H1 (cell line): ENCODE results near the gene CCL26. TPM values are rescaled to one million over a fixed set of nuclear protein-coding genes. Genes with fewer than 3 reads are reported as not detected.

Experiments used
- CTCF ChIA-PET: fragments of 300-600 bp; sonication (Branson Sonifier 250); formaldehyde crosslinking; loops from one replicate; lab custom pipeline; 2021; ENCODE audit not compliant: partially characterized antibody; lab: Charles Lee
- POLR2A ChIA-PET: fragments of 300-600 bp; sonication (Branson Sonifier 250); formaldehyde crosslinking; loops from one replicate; lab custom pipeline; 2021; ENCODE audit warnings: inconsistent platforms; ENCODE audit not compliant: partially characterized antibody; lab: Charles Lee
- DNase-seq, 2 experiments: peaks; one replicate each; pipeline versions ENCODE4 v3.0.0 to v3.0.0-alpha.2; 2010 to 2022; ENCODE audit warnings: low spot score in 2 of 2, low read depth in 1 of 2, mixed read lengths in 1 of 2
- FAIRE-seq: peaks from 2 replicates; lab custom pipeline; 2011; peaks lifted over from hg19 to GRCh38; lab: Jason Lieb, UNC
- H2AFZ ChIP-seq: 2 replicates; pipeline ENCODE4 v1.8.1; 2012; ENCODE audit warnings: low read length, inconsistent platforms
- H2AK5ac ChIP-seq: 2 replicates; pipeline ENCODE4 v1.6.1; 2013; ENCODE audit warnings: low read depth, low read length
- H2BK120ac ChIP-seq: replicated peaks from 2 replicates; pipeline ENCODE3; 2013; ENCODE audit warnings: low read depth, low read length, inconsistent platforms
- H2BK12ac ChIP-seq: 2 replicates; pipeline ENCODE4 v1.6.1; 2013; ENCODE audit warnings: low read depth, low read length
- H2BK15ac ChIP-seq: 2 replicates; pipeline ENCODE4 v1.6.1; 2013; ENCODE audit warnings: low read length
- H2BK20ac ChIP-seq: 2 replicates; pipeline ENCODE4 v1.6.1; 2013; ENCODE audit warnings: low read length
- H2BK5ac ChIP-seq: 2 replicates; pipeline ENCODE4 v1.6.1; 2013; ENCODE audit warnings: low read depth, low read length
- H3K14ac ChIP-seq: 2 replicates; pipeline ENCODE4 v1.6.1; 2013; ENCODE audit warnings: inconsistent platforms; ENCODE audit not compliant: insufficient read length
- H3K18ac ChIP-seq: 2 replicates; pipeline ENCODE4 v1.6.1; 2013; ENCODE audit warnings: low read length; ENCODE audit errors: extremely low read depth
- H3K23ac ChIP-seq: 2 replicates; pipeline ENCODE4 v1.6.1; 2013; ENCODE audit warnings: inconsistent platforms; ENCODE audit not compliant: insufficient read length
- H3K23me2 ChIP-seq: 2 replicates; pipeline ENCODE4 v1.6.1; 2013; ENCODE audit warnings: low read depth, low read length
- H3K27ac ChIP-seq: 2 replicates; pipeline ENCODE4 v1.6.1; 2011; ENCODE audit warnings: low read depth, low read length, inconsistent platforms
- H3K27me3 ChIP-seq, 4 experiments: replicated peaks in 1 of 4; 1 replicate in 1 of 4; 2 replicates in 3 of 4; pipeline versions ENCODE4 v1.6.1 to v1.8.1; 2011 to 2013; ENCODE audit warnings: low read length in 3 of 4, mild to moderate bottlenecking in 3 of 4, inconsistent platforms in 2 of 4, mixed read lengths in 2 of 4, moderate library complexity in 1 of 4; ENCODE audit not compliant: control insufficient read depth in 3 of 4, insufficient read depth in 3 of 4; ENCODE audit errors: extremely low read depth in 1 of 4
- H3K36me3 ChIP-seq, 4 experiments: 2 replicates each; pipeline versions ENCODE4 v1.6.1 to v1.8.1; 2011 to 2013; ENCODE audit warnings: mild to moderate bottlenecking in 4 of 4, low read length in 3 of 4, moderate library complexity in 2 of 4, control low read depth in 1 of 4, inconsistent platforms in 1 of 4; ENCODE audit not compliant: insufficient read depth in 4 of 4, control insufficient read depth in 2 of 4
- H3K4ac ChIP-seq: replicated peaks from 2 replicates; pipeline ENCODE3; 2013; ENCODE audit warnings: low read length, low read depth, mixed read lengths, inconsistent platforms; ENCODE audit not compliant: insufficient read length
- H3K4me1 ChIP-seq, 4 experiments: replicated peaks in 1 of 4; 1 replicate in 1 of 4; 2 replicates in 3 of 4; pipeline versions ENCODE4 v1.6.1 to v1.8.1; 2011 to 2013; ENCODE audit warnings: low read length in 3 of 4, inconsistent platforms in 2 of 4, mixed read lengths in 1 of 4; ENCODE audit not compliant: insufficient read depth in 4 of 4, control insufficient read depth in 3 of 4
- H3K4me2 ChIP-seq, 2 experiments: 2 replicates each; pipeline versions ENCODE4 v1.6.1 to v1.8.1; 2011 to 2013; ENCODE audit warnings: low read depth in 2 of 2, low read length in 2 of 2, control low read depth in 1 of 2, inconsistent platforms in 1 of 2, mild to moderate bottlenecking in 1 of 2; ENCODE audit not compliant: insufficient read depth in 1 of 2
- H3K4me3 ChIP-seq, 4 experiments: fragments of 200-600, 300-600 bp in 1 of 4; sonication (generic), shearing (Covaris generic), sonication (Bioruptor Twin) in 1 of 4; 2 replicates each; pipeline versions ENCODE4 v1.5.1 to v1.8.1; 2011 to 2016; ENCODE audit warnings: low read length in 4 of 4, low read depth in 3 of 4, control low read depth in 2 of 4, inconsistent platforms in 2 of 4, mild to moderate bottlenecking in 2 of 4, mixed read lengths in 1 of 4, moderate library complexity in 1 of 4; ENCODE audit not compliant: insufficient read depth in 2 of 4; ENCODE audit errors: extremely low read depth in 1 of 4
- H3K56ac ChIP-seq: replicated peaks from 2 replicates; pipeline ENCODE3; 2013; ENCODE audit warnings: low read depth, mild to moderate bottlenecking, mixed read lengths, low read length, inconsistent platforms; ENCODE audit not compliant: insufficient read length
- H3K79me1 ChIP-seq: 2 replicates; pipeline ENCODE4 v1.6.1; 2013; ENCODE audit warnings: low read depth, low read length, control low read depth
- H3K79me2 ChIP-seq, 2 experiments: 2 replicates each; pipeline versions ENCODE4 v1.6.1 to v1.8.1; 2012 to 2013; ENCODE audit warnings: low read length in 2 of 2, mild to moderate bottlenecking in 2 of 2, inconsistent platforms in 1 of 2; ENCODE audit not compliant: insufficient read depth in 2 of 2, control insufficient read depth in 1 of 2
- H3K9ac ChIP-seq, 4 experiments: replicated peaks in 1 of 4; 1 replicate in 1 of 4; 2 replicates in 3 of 4; pipeline versions ENCODE4 v1.6.1 to v1.8.1; 2011 to 2013; ENCODE audit warnings: low read depth in 3 of 4, low read length in 3 of 4, control low read depth in 2 of 4, mild to moderate bottlenecking in 2 of 4, moderate library complexity in 2 of 4, inconsistent platforms in 1 of 4; ENCODE audit errors: extremely low read depth in 1 of 4
- H3K9me3 ChIP-seq, 2 experiments: 2 replicates each; pipeline versions ENCODE4 v1.6.1 to v1.8.1; 2012 to 2013; ENCODE audit warnings: mild to moderate bottlenecking in 2 of 2, moderate library complexity in 2 of 2, control low read depth in 1 of 2, inconsistent platforms in 1 of 2, low read depth in 1 of 2, low read length in 1 of 2, mixed read lengths in 1 of 2; ENCODE audit not compliant: insufficient read depth in 2 of 2
- H4K20me1 ChIP-seq, 2 experiments: replicated peaks in 1 of 2; 2 replicates each; pipeline versions ENCODE3 to v1.8.1; 2011 to 2013; ENCODE audit warnings: inconsistent platforms in 2 of 2, low read length in 2 of 2, mild to moderate bottlenecking in 1 of 2; ENCODE audit not compliant: insufficient read depth in 2 of 2, control insufficient read depth in 1 of 2
- H4K5ac ChIP-seq: 2 replicates; pipeline ENCODE4 v1.6.1; 2013; ENCODE audit warnings: low read length, low read depth, mixed read lengths, inconsistent platforms; ENCODE audit not compliant: insufficient read length
- H4K8ac ChIP-seq: 2 replicates; pipeline ENCODE4 v1.8.0; 2013; ENCODE audit warnings: mild to moderate bottlenecking, moderate library complexity, low read length, inconsistent platforms; ENCODE audit not compliant: insufficient read depth; ENCODE audit errors: extremely low read depth
- H4K91ac ChIP-seq: replicated peaks from 2 replicates; pipeline ENCODE3; 2013; ENCODE audit warnings: low read length, mixed read lengths, inconsistent platforms; ENCODE audit not compliant: insufficient read length
- ASH2L ChIP-seq: fragments of 200-600, 300-600 bp; sonication (generic); IDR thresholded peaks from one replicate; pipeline ENCODE4 v1.7.1; 2017; ENCODE audit warnings: low read length
- EGR1 ChIP-seq: IDR thresholded peaks from 2 replicates; pipeline ENCODE4 v1.6.1; 2011; ENCODE audit warnings: low read depth, low read length, borderline replicate concordance
- KDM5A ChIP-seq: fragments of 200-600 bp; IDR thresholded peaks from 2 replicates; pipeline ENCODE4 v1.7.1; 2012; ENCODE audit warnings: mild to moderate bottlenecking, low read length, inconsistent platforms, mixed read lengths
- SAP30 ChIP-seq: fragments of 300-600 bp; sonication (generic); IDR thresholded peaks from 2 replicates; pipeline ENCODE4 v1.7.1; 2012; ENCODE audit warnings: low read length, moderate library complexity, mild to moderate bottlenecking, inconsistent platforms; ENCODE audit not compliant: insufficient read depth, insufficient replicate concordance
- SIN3A ChIP-seq, 2 experiments: IDR thresholded peaks in 1 of 2; conservative IDR thresholded peaks in 1 of 2; 2 replicates each; pipeline ENCODE4 v1.6.1; 2011 to 2012; ENCODE audit warnings: low read length in 2 of 2, improper control_type of control experiment in 1 of 2, low read depth in 1 of 2, mild to moderate bottlenecking in 1 of 2
- WGBS, 2 experiments: shearing (Covaris generic) in 1 of 2; methylation state at CpG; one replicate each; pipeline versions ENCODE4 v1.1.6 to v1.1.7; 2013 to 2015; ENCODE audit warnings: low lambda C conversion rate in 2 of 2, mixed read lengths in 2 of 2, inconsistent platforms in 1 of 2, low coverage in 1 of 2, missing lambda C conversion rate in 1 of 2; ENCODE audit not compliant: insufficient replicate concordance in 2 of 2, insufficient coverage in 1 of 2, insufficient read length in 1 of 2; ENCODE audit errors: extremely low coverage in 1 of 2, missing lambda C conversion rate in 1 of 2; 5-methylcytosine and 5-hydroxymethylcytosine counted together
- polyA plus RNA-seq, 7 experiments: library from polyadenylated mRNA; depleted of rRNA in 3 of 7; stranded (reverse) in 5 of 7; unstranded in 2 of 7; fragments of >200 nt in 5 of 7; fragments of 200-250 nt in 2 of 7; gene quantifications; 1 replicate in 5 of 7; 2 replicates in 1 of 7; 4 replicates in 1 of 7; pipeline versions ENCODE4 v1.2.1 to v1.2.3, GENCODE V29; 2011 to 2013; ENCODE audit warnings: missing spikeins in 2 of 7, mixed read lengths in 2 of 7
- total RNA-seq: library from RNA; stranded (reverse); fragmentation: NEBNext Ultra II Directional; extraction: Animal tissue kit (Norgen Biotek cat#: 25700); gene quantifications from 2 replicates; pipeline ENCODE4 v1.2.1, GENCODE V29; 2021

Gene CCL26
- total and polyA plus RNA-seq, 2 of the 8 experiments (the other 6 are each of a cell fraction or from before 2014, with no cell fraction given) = 8.7 to 14.9 TPM

- WGBS, 2 experiments = 12% methylated on average over 18 of the region's 18 CpGs; no CpG with 5 or more reads in 1 of the 2 experiments
- Histone ChIP-seq H3K36me3 (no peaks in the 10 kb centered on the region), H4K91ac (no peak overlapping the region)
- no peak for TF ChIP-seq KDM5A
- TF ChIP-seq SAP30 = peak; percentile 18
- TF ChIP-seq SIN3A (conservative IDR thresholded peaks at IDR 0.05 in 1 of 2, IDR thresholded peaks at IDR 0.05 in 1 of 2; ENCODE audit: low read depth in 1 of 2, low read length in 2 of 2) = peak in 1 of 2 experiments; percentile 77; a peak in 2 of 4 replicates
- peak; percentile 28 for TF ChIP-seq ASH2L
- 0 out of 2 replicates have a peak, but pooled peaks have one; percentile 49 for TF ChIP-seq EGR1
- TF ChIP-seq, all 59 proteins: peak for 4
- Histone ChIP-seq H3K27me3 (peaks cover 0 to 5% (median 4%) of the 10 kb centered on the region in 4 experiments; a peak in 1 of 7 replicates), H3K14ac (peak overlapping the region; percentile 3), H3K23me2 (peaks cover 9% of the 10 kb centered on the region; the same call in 1 of the 2 replicates), H2AFZ (no peak overlapping the region), H3K18ac (no peak overlapping the region), H3K4me3 (peak overlapping the region; percentile 80 to 95 (median 90)), H4K8ac (peak overlapping the region; percentile 28; the same call in 1 of the 2 replicates), H3K56ac (no peak overlapping the region), H2BK5ac (peak overlapping the region; percentile 81; the same call in 1 of the 2 replicates), H3K79me2 (no peaks in the 10 kb centered on the region), H3K9ac (peak overlapping the region in 3 of 4 experiments; percentile 13 to 60 (median 23); a peak in 3 of 7 replicates), H2BK12ac (no peak overlapping the region), H3K23ac (no peak overlapping the region), H4K5ac (no peak overlapping the region), H2BK15ac (no peak overlapping the region), H3K4me2 (peak overlapping the region; percentile 94 to 97), H4K20me1 (peaks cover 0 to 1% of the 10 kb centered on the region in 2 experiments), H3K4ac (no peak overlapping the region), H2BK20ac (no peak overlapping the region), H2AK5ac (no peak overlapping the region), H3K27ac (no peak overlapping the region), H3K79me1 (peaks cover 2% of the 10 kb centered on the region; the same call in 1 of the 2 replicates), H3K4me1 (peaks cover 0 to 9% (median 7%) of the 10 kb centered on the region in 4 experiments; a peak in 6 of 7 replicates), H2BK120ac (peak overlapping the region; percentile 22), H3K9me3 (no peaks in the 10 kb centered on the region)
- CTCF ChIA-PET = interaction anchor here (1.3 to 3.8 kb wide), 5 partner anchors 14 to 115 kb away, joined by 4 to 22 read pairs (median 5); no protein-coding TSS in a partner anchor
- POLR2A ChIA-PET = interaction anchor here (0.6 to 1.1 kb wide), 4 partner anchors 23 to 114 kb away, joined by 3 to 4 read pairs (median 3); no protein-coding TSS in a partner anchor
- DNase-seq (no peak), FAIRE-seq (no peak)
These were observed 34.0 kb downstream of the CCL26 start for GRCh38 chr7:75737856-75738603.
